Measurements from ENCODE around the gene TMTC4. TPM values are rescaled to one million over a fixed set of nuclear protein-coding genes. Genes with fewer than 3 reads are reported as not detected.
A peak's percentile ranks its signal among the peaks of the same experiment; 100 is the strongest.

Gene TMTC4
- total and polyA plus RNA-seq, 2 of the 4 experiments (the other 2 are of a cell fraction): 8.4 to 14.3 TPM

DNA sequence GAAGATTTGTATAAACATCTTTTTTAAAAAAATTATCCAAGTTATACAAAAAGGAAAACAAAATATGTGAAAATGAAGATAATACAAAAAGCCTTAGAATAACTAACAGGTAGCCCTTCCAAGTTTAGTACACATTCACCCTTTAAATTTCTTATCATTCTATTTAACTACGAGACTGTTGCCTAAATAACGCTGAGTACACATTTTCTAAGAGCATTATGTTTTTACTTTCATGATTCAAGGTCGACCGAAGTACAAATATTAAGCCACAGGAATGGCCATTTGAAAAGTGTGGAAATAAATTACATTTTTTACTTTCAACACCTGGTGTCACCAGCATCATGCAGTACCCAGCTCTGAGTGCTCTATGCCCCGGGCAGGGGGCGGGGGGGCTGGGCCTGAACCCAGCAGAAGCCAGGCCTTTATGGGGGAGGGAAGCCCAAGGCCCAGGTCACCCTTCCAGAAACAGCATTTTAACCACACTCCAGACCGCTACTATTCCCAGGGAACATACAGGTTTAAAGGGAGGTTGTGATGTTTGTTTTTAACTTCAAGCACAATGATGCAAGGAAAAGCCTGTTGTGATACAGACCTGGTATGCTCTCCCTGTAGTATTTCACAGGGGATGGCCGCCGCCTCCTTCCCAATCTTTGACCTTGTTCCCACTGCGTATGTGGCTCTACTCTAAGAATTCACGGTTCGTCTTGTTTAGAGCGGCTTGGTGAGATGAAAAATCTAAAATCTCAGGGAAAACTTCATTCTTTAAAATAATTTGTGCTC is 110.0 kb downstream of the TMTC4 start:
- Histone ChIP-seq H3K4me2 (ENCODE audit: low read depth, low read length) (no peak overlapping the region), H4K8ac (ENCODE audit: low read depth in 2 of 2, low read length in 2 of 2) (no peak overlapping the region), H2AFZ (replicated peaks; ENCODE audit: low read length, poor library complexity) (no peak overlapping the region), H3K18ac (ENCODE audit: low read depth, low read length) (no peak overlapping the region), H3K23ac (ENCODE audit: low read depth, low read length) (no peak overlapping the region), H2BK5ac (ENCODE audit: low read depth, low read length, poor library complexity, severe bottlenecking) (no peak overlapping the region), H3K9ac (ENCODE audit: low read depth, low read length) (no peak overlapping the region), H2AK5ac (ENCODE audit: low read depth, low read length) (no peak overlapping the region), H3K9me3 (ENCODE audit: control insufficient read depth, insufficient read depth, low read length) (no peaks in the 10 kb centered on the region), H3K4me1 (ENCODE audit: control insufficient read depth, insufficient read depth, low read length) (peaks cover 4% of the 10 kb centered on the region; the same call in 1 of the 2 replicates), H4K5ac (ENCODE audit: low read depth, low read length) (no peak overlapping the region), H3K27me3 (ENCODE audit: control insufficient read depth, insufficient read depth, low read length) (no peaks in the 10 kb centered on the region; the same call in 1 of the 2 replicates), H2AK9ac (replicated peaks; ENCODE audit: low read depth, low read length, poor library complexity) (no peak overlapping the region), H3K4ac (ENCODE audit: low read depth, low read length) (no peak overlapping the region), H4K91ac (ENCODE audit: insufficient read depth, low read depth, low read length) (no peak overlapping the region), H3K36me3 (ENCODE audit: control insufficient read depth, insufficient read depth, low read length) (no peaks in the 10 kb centered on the region), H4K20me1 (ENCODE audit: insufficient read depth, low read length) (no peaks in the 10 kb centered on the region), H2BK120ac (ENCODE audit: low read depth, low read length) (no peak overlapping the region), H3K14ac (replicated peaks; ENCODE audit: low read depth, low read length) (no peak overlapping the region), H3K9me1 (ENCODE audit: insufficient read depth, low read length) (no peaks in the 10 kb centered on the region), H3K27ac (ENCODE audit: insufficient read depth, low read length) (no peak overlapping the region), H3K4me3 (ENCODE audit: insufficient read depth, low read depth, low read length) (no peak overlapping the region), H2BK15ac (ENCODE audit: low read depth, low read length) (no peak overlapping the region), H3K56ac (ENCODE audit: extremely low read depth, insufficient read depth, low read length) (no peak overlapping the region), H2BK20ac (ENCODE audit: low read depth, low read length) (no peak overlapping the region), H3K79me1 (ENCODE audit: low read depth in 1 of 2, low read length in 2 of 2) (no peaks in the 10 kb centered on the region)
- WGBS, 2 experiments (ENCODE audit: extremely low coverage in 2 of 2, insufficient read length in 1 of 2): 100% methylated on average over 2 of the region's 13 CpGs; no CpG with 5 or more reads in 1 of the 2 experiments
- TF ChIP-seq MAFK (IDR thresholded peaks at IDR 0.05; ENCODE audit: low read depth, low read length): peak; percentile 81
- TF ChIP-seq FOS (IDR thresholded peaks at IDR 0.05; ENCODE audit: low read depth, low read length): no peak
- TF ChIP-seq RCOR1 (IDR thresholded peaks at IDR 0.05; ENCODE audit: insufficient replicate concordance, low read length): no peak
- TF ChIP-seq, protein P1, sequence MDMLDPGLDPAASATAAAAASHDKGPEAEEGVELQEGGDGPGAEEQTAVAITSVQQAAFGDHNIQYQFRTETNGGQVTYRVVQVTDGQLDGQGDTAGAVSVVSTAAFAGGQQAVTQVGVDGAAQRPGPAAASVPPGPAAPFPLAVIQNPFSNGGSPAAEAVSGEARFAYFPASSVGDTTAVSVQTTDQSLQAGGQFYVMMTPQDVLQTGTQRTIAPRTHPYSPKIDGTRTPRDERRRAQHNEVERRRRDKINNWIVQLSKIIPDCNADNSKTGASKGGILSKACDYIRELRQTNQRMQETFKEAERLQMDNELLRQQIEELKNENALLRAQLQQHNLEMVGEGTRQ (IDR thresholded peaks at IDR 0.05; ENCODE audit: low read depth, low read length): no peak
- no peak for TF ChIP-seq POLR2A (IDR thresholded peaks at IDR 0.05; ENCODE audit: low read depth, low read length)
- ChIA-PET CTCF (interaction anchor here (1.2 kb wide), 1 partner anchor 9 kb away, joined by 3 read pairs; no protein-coding TSS in a partner anchor), POLR2A (ENCODE audit: unreplicated experiment) (no interaction called here)
- BruUV-seq (replicated peaks): no TSS peak
- no peak for DNase-seq
- dilution Hi-C loops (cut with HindIII; ENCODE audit: low sequenced_read_pairs, unreplicated experiment): no loop called here
- intact Hi-C loops (cut with micrococcal nuclease): no loop called here
- no peak for ATAC-seq (ENCODE audit: low read depth)
- in situ Hi-C loops (cut with MboI; ENCODE audit: low sequenced_read_pairs): no loop called here

Data from IMR-90 (cell line).